HG03439 (cell line): ENCODE measurements around the gene PDE8B.

ENCODE experiments used
- ATAC-seq: cut with Tn5 transposase; IDR thresholded peaks from one replicate; pipeline ENCODE4 v1.9.1; 2021; ENCODE audit warnings: mild to moderate bottlenecking, moderate library complexity; ENCODE audit not compliant: unreplicated experiment

Gene PDE8B

GRCh38 chr5:77186652-77187370 is 23.7 kb upstream of the PDE8B start:
- ATAC-seq = no peak

DNA sequence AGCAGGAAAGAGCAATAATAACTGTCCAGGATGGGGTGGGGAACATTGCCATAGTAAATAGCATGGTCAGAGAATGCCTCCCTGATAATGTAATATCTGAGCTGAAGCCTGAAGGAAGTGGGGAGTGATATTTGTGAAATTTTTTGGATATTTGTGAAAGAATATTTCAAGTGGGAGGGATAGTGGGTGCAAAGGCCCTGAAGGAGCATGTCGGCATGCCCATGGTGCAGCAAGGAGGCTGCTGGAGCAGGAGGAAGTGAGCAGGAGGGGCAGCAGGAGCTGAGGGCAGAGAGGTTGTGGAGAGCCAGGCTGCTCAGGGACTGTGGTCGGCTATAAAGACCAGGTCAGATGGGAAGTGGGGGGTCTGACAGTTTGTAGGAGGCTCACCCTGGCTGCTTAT is 21.1 kb upstream of the PDE8B start:
- ATAC-seq = no peak

DNA sequence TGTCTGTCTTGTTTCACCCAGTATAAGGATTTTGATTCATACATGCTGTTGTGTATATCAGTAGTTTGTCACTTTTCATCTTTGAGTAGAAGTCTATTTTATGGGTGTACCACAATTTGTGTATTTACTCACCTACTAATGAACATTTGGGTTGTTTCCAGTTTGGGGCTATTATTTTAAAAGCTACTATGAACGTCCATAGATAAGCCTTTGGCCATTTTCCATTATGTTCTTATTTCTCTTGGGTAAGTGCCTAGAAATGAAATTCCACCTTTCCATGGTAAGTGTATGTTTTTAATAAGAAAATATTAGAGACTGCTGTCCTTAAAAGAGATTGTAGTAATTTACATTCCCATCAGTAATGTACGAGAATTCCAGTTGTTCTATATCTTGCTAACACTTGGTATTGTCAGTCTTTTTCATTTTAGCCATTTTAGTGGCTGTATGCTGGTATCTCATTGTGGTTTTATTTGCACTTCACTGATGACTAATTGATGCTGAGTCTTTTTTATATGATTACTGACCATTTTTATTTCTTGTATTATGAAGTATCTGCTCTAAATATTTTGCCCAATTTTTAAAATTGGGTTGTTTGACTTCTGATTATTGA is 17.9 kb upstream of the PDE8B start:
- ATAC-seq = no peak

- no peak for ATAC-seq
These were observed 15.7 kb upstream of the PDE8B start for GRCh38 chr5:77194762-77195161.

- no peak for ATAC-seq
These were observed 12.5 kb upstream of the PDE8B start for GRCh38 chr5:77197840-77198554.

DNA sequence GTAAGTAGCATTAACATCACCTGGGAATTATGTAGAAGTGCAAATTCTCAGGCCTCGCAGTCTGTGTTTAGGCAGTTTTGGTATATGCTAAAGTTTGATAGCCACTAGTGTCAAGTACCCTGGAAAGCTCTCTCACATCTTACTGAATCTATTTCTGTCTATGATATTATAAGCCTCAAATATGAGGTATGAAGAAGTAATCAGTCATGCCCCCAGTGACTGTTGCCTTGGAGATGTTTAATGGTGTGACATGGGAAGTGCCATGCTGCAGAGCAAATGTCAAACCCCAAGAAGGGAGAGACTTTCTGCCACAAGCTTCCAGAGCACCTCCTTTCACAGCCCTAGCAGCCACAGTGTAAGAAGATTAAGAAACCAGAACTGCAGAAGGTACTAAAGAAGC is 9.8 kb upstream of the PDE8B start:
- no peak for ATAC-seq

GRCh38 chr5:77202145-77202544 is 8.3 kb upstream of the PDE8B start:
- no peak for ATAC-seq

- no peak for ATAC-seq
These were observed 5.5 kb upstream of the PDE8B start for GRCh38 chr5:77204967-77205366.

DNA sequence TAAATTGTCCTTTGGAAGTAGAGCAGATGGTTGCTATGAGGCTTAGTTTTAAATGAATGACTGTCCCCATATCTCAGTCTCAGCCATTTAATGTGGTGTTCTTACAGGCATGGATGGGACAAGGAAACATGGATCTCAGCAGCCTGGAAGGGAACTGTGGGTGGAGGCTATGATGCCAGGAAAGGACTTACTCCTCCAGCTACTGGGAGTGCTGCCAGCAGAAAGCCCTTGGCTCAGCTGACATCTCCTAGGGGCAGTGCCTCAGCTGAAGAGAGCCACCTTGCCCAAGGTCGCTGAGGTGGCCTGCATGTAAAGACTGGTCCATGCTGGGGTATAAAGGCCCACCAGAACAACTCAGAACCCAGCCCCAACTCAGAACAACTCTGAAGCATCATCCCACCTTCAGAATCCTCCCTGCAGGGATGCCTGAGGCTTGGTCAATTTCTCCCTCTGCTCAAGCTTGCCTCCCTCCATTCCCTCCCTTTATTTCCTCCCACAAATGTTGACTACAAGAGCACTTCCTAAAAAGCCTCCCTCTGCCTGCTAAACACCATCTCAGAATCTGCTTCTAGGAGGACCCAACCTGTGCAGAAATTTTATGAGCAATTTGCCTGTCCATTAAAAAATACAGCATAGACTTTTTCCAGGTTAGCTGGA is 1.8 kb upstream of the PDE8B start:
- ATAC-seq = no peak

- no peak for ATAC-seq
These were observed 887 bp upstream of the PDE8B start for GRCh38 chr5:77209495-77210090.

DNA sequence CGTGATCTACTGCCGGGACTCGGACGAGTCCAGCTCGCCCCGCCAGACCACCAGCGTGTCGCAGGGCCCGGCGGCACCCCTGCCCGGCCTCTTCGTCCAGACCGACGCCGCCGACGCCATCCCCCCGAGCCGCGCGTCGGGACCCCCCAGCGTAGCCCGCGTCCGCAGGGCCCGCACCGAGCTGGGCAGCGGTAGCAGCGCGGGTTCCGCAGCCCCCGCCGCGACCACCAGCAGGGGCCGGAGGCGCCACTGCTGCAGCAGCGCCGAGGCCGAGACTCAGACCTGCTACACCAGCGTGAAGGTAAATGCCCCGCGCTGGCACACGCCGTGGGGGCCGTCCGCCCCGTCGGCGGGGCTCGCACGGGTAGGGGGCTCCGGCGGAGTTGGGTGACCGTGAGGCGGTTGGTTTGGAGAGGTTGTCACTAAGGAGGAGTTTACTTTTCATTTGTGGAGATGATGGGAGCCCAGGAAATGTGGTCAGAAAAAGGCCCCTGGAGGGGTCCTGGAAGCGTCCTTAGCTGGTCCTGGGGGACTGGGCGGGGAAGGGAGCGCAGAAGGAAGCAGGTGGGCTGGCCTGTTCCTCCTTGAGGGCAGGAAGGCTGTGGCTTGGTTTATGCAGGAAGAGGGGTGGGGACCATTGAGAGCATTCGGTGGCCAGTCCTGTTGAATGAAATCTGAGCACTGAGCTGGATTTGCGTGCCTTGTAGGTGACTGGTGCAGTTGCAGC is 647 bp downstream of the PDE8B start:
- no peak for ATAC-seq

- ATAC-seq = no peak
These were observed 1.2 kb downstream of the PDE8B start for GRCh38 chr5:77211691-77212047.

DNA sequence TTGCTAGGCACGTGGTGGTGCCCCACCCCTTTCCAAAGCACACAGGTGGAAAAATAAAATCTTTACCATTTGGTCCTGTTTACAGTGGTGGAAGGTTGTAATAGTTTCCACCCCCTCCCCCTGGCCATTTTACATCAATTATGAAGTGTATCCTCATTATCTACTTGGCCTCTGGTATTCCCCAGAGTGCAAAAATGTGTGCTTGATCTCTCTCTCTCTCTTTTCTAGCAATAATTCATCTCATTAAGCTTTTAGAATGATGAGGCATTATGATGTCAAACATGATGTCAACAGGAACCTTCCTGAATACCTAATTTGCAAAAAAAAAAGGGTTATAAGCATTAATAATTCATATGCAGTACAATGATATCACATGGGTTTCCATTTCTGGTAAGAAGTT is 3.1 kb downstream of the PDE8B start:
- no peak for ATAC-seq

- ATAC-seq = no peak
These were observed 3.7 kb downstream of the PDE8B start for GRCh38 chr5:77214151-77214550.

DNA sequence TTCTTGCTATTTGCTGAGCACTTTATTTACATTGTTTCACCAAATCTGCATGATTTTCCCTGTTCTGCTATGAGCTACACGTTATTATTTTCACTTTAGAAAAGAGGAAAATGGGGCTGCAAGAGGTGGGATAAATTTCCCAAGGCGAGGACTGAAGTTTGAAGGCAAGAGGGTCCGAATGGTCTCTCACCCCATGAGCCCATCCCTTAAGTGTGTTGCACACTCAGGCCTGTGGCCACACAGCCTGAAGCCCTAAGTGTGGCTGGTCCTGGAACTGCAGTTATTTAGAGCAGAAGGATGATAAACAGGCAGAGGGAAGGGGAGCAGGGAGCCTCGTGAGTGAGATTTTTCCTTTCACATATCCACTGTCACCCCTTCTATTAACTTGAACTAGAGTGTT is 7.8 kb downstream of the PDE8B start:
- ATAC-seq = no peak

DNA sequence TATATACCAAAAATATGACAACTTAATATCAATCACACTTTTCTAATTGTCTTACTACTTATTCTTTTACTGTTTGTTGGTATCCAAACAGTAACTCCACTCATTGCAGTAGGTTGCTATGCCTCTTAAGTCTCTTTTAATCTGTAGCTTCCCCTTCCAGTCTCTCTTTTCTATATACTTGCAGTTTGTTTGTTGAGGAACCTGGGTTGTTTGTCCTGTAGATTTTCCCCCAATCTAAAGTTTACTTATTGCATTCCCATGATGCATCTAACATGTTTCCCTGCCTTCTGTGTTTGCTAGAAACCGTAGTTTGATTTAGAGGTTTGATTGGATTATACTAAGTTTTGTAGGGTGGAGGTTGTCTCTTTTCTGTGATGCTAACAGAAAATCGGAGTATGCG is 10.6 kb downstream of the PDE8B start:
- no peak for ATAC-seq

- no peak for ATAC-seq
These were observed 12.2 kb downstream of the PDE8B start for GRCh38 chr5:77222722-77223121.

DNA sequence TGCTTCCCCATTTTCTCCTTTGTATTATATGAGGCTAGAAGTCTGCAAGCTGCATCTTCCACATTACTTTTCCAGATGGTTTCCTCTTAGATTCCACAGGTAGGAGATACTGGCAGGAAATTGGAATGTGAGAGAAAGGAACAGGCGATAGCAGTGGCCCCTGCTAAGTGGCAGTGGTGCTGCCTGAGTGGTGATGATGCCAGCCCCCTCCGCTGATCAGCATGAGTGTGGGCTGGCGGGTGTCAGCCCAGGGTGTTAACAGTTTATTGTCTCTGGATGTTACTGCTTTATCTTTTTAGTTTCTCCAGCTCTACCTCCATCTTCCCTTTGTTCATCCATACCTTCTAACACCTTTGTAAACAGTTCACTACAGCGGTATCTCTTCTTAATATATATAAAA is 13.2 kb downstream of the PDE8B start:
- no peak for ATAC-seq

DNA sequence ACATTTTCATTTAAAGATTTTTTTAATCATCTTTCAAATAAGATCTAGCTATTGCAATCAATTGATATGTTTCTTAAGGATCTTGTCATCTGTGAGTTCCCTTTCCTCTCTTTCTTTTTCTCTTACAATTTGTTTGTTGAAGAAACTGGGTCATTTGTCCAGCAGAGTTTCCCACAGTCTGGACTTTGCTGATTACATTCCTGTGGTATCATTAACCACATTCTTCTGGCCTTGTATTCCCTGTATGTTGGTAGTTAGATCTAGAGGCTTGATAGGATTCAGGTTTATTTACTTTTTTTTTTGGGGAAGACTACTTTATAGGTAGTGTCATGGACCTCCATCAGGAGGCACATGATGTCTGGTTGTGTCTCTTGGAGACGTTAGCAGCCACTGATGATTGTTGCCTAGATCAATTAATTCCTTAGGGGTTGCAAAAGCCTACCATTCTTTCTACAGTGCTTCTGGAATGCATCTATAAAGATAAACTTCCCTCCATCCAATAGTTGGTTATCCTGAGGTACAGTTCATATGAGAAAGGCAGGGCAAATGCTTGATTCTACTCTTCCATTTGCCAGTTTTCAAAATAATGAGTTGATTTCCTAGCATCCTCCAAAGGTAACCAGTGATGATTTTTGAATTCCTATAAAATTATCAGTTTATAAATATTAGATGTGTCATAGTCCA is 14.3 kb downstream of the PDE8B start:
- no peak for ATAC-seq

DNA sequence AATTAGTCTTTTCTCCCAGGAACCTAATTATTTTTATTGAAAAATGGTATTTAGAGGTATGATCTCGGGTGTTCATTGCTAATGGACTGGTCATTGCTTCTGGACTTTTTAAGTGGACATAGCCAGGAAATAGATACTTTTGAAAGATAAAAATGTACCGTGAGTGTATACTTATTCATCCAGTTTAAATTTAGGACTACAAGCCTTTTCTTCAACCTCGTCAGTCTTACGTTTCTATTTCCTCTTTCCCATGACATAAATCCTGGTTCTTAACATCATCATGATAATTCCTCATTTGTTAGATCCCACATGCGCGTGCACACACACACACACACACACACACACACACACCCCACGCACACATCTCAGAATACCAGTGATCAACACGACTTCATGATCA is 15.1 kb downstream of the PDE8B start:
- ATAC-seq = no peak
